CD14-positive monocyte (primary cell): ENCODE data around the gene ISG15. TPM values are rescaled to one million over a fixed set of nuclear protein-coding genes. Genes with fewer than 3 reads are reported as not detected.

ENCODE experiments used
- DNase-seq, 3 donors: peaks; one replicate each; pipeline ENCODE4 v3.0.0-alpha.2; 2011 to 2022
- H2AFZ ChIP-seq: 2 replicates; pipeline ENCODE4 v1.6.0; 2012; ENCODE audit warnings: mild to moderate bottlenecking, low read depth, low read length, inconsistent platforms; ENCODE audit not compliant: insufficient read depth, poor library complexity, severe bottlenecking
- H3K27ac ChIP-seq, 2 donors: 1 replicate in 1 of 2; 2 replicates in 1 of 2; pipeline ENCODE4 v1.5.1; 2012 to 2013; ENCODE audit warnings: low read length in 2 of 2, control low read depth in 1 of 2, inconsistent platforms in 1 of 2, low read depth in 1 of 2, mild to moderate bottlenecking in 1 of 2
- H3K27me3 ChIP-seq, 2 donors: one replicate each; pipeline versions ENCODE4 v1.6.0 to v1.6.1; 2011 to 2013; ENCODE audit warnings: low read length in 2 of 2; ENCODE audit not compliant: control insufficient read depth in 2 of 2, insufficient read depth in 2 of 2
- H3K36me3 ChIP-seq, 2 donors: replicated peaks in 1 of 2; 1 replicate in 1 of 2; 2 replicates in 1 of 2; pipeline versions ENCODE4 v1.5.1 to v1.6.1; 2012 to 2013; ENCODE audit warnings: low read length in 2 of 2, control low read depth in 1 of 2, inconsistent platforms in 1 of 2, mild to moderate bottlenecking in 1 of 2; ENCODE audit not compliant: insufficient read depth in 2 of 2, control insufficient read depth in 1 of 2
- H3K4me1 ChIP-seq, 2 donors: 1 replicate in 1 of 2; 2 replicates in 1 of 2; pipeline versions ENCODE4 v1.5.1 to v1.6.1; 2012 to 2013; ENCODE audit warnings: low read length in 2 of 2, control low read depth in 1 of 2, inconsistent platforms in 1 of 2, mild to moderate bottlenecking in 1 of 2, moderate library complexity in 1 of 2; ENCODE audit not compliant: insufficient read depth in 2 of 2, control insufficient read depth in 1 of 2
- H3K4me2 ChIP-seq: replicated peaks from 2 replicates; pipeline ENCODE3; 2012; ENCODE audit warnings: low read length, moderate library complexity, mild to moderate bottlenecking; ENCODE audit not compliant: poor library complexity, severe bottlenecking; ENCODE audit errors: extremely low read depth
- H3K4me3 ChIP-seq, 3 experiments: fragments of 200-600 bp in 1 of 3; sonication (generic) in 1 of 3; replicated peaks in 1 of 3; 1 replicate in 2 of 3; 2 replicates in 1 of 3; pipeline ENCODE4 v1.5.1; 2011 to 2013; ENCODE audit warnings: low read length in 3 of 3, mild to moderate bottlenecking in 3 of 3, control low read depth in 2 of 3, low read depth in 2 of 3, inconsistent platforms in 1 of 3, moderate library complexity in 1 of 3
- H3K79me2 ChIP-seq: 2 replicates; pipeline ENCODE4 v1.6.0; 2012; ENCODE audit warnings: mild to moderate bottlenecking, control low read depth, inconsistent platforms, low read length, moderate library complexity; ENCODE audit not compliant: insufficient read depth
- H3K9ac ChIP-seq: 2 replicates; pipeline ENCODE4 v1.6.0; 2017; ENCODE audit warnings: low read length, mild to moderate bottlenecking; ENCODE audit not compliant: insufficient read depth, poor library complexity, severe bottlenecking
- H3K9me3 ChIP-seq, 2 donors: replicated peaks in 1 of 2; 1 replicate in 1 of 2; 2 replicates in 1 of 2; pipeline versions ENCODE4 v1.5.1 to v1.6.1; 2012 to 2013; ENCODE audit warnings: low read length in 2 of 2, control low read depth in 1 of 2; ENCODE audit not compliant: control insufficient read depth in 1 of 2, insufficient read depth in 1 of 2
- H4K20me1 ChIP-seq: 2 replicates; pipeline ENCODE4 v1.6.0; 2012; ENCODE audit warnings: mild to moderate bottlenecking, low read length, control low read depth, moderate library complexity; ENCODE audit not compliant: insufficient read depth
- H3K27ac Mint-ChIP-seq, 7 donors: one replicate each; pipeline ENCODE4 v1.8.0; 2020; ENCODE audit warnings: mild to moderate bottlenecking in 7 of 7, mixed read lengths in 7 of 7, moderate library complexity in 6 of 7, inconsistent platforms in 2 of 7
- H3K27me3 Mint-ChIP-seq, 3 donors: one replicate each; pipeline ENCODE4 v1.8.0; 2021 to 2022; ENCODE audit warnings: low read depth in 3 of 3, mild to moderate bottlenecking in 3 of 3, mixed read lengths in 3 of 3, moderate library complexity in 3 of 3, inconsistent platforms in 1 of 3
- H3K36me3 Mint-ChIP-seq, 2 donors: one replicate each; pipeline ENCODE4 v1.8.0; 2020; ENCODE audit warnings: mixed read lengths in 2 of 2, inconsistent platforms in 1 of 2, mild to moderate bottlenecking in 1 of 2
- H3K4me1 Mint-ChIP-seq: one replicate; pipeline ENCODE4 v1.8.0; 2020; ENCODE audit warnings: mild to moderate bottlenecking, mixed read lengths
- H3K4me3 Mint-ChIP-seq, 2 donors: one replicate each; pipeline ENCODE4 v1.8.0; 2020; ENCODE audit warnings: mild to moderate bottlenecking in 2 of 2, mixed read lengths in 2 of 2, moderate library complexity in 1 of 2
- H3K9me3 Mint-ChIP-seq, 7 donors: one replicate each; pipeline ENCODE4 v1.8.0; 2020 to 2022; ENCODE audit warnings: mixed read lengths in 7 of 7, mild to moderate bottlenecking in 6 of 7, moderate library complexity in 6 of 7, inconsistent platforms in 2 of 7
- WGBS: methylation state at CpG from one replicate; pipeline ENCODE4 v1.1.5; 2013; ENCODE audit warnings: missing lambda C conversion rate; ENCODE audit not compliant: insufficient coverage; 5-methylcytosine and 5-hydroxymethylcytosine counted together
- intact Hi-C, 2 donors: fragments of 100-400 bp; cut with micrococcal nuclease; formaldehyde crosslinking; loops; one replicate each; pipeline versions ENCODE4 v1.15.0 to v1.15.1; 2023
- polyA plus RNA-seq, 3 donors: library from polyadenylated mRNA; depleted of rRNA in 1 of 3; unstranded in 2 of 3; stranded (reverse) in 1 of 3; fragments of 300-500 nt in 2 of 3; fragments of >200 nt in 1 of 3; fragmentation: Illumina TruSeq in 2 of 3; gene quantifications; 1 replicate in 2 of 3; 2 replicates in 1 of 3; pipeline ENCODE4 v1.2.3, GENCODE V29; 2012 to 2021
- TF ChIP-seq, protein P1 (sequence below): fragments of 200-600 bp; IDR thresholded peaks from one replicate; pipeline ENCODE4 v1.8.0; 2022; ENCODE audit warnings: antibody characterized with exemption, mild to moderate bottlenecking

Gene ISG15
- polyA plus RNA-seq, 3 donors = 128 to 241 (median 145) TPM

- Histone ChIP-seq H3K27me3 (peaks cover 29 to 72% of the 10 kb centered on the region in 2 donors), H3K36me3 (no peaks in the 10 kb centered on the region), H3K4me1 (peaks cover 11 to 33% of the 10 kb centered on the region in 2 donors), H4K20me1 (peaks cover 12% of the 10 kb centered on the region), H3K9me3 (peaks cover 2 to 21% of the 10 kb centered on the region in 2 donors), H3K79me2 (no peaks in the 10 kb centered on the region), H2AFZ (no peak overlapping the region), H3K4me2 (peak overlapping the region; percentile 62), H3K27ac (no peak overlapping the region), H3K9ac (peak overlapping the region; percentile 49), H3K4me3 (peak overlapping the region in 2 of 3 experiments; percentile 26 to 64)
- H3K4me3 Mint-ChIP-seq = peak overlapping the region; percentile 56 to 72
- H3K9me3 Mint-ChIP-seq = peaks cover 2 to 34% (median 6%) of the 10 kb centered on the region in 7 donors
- intact Hi-C loops = no loop called here
- 0% methylated on average over 10 of the region's 27 CpGs for WGBS
- peaks cover 0 to 4% of the 10 kb centered on the region in 2 donors for H3K36me3 Mint-ChIP-seq
- peaks cover 14% of the 10 kb centered on the region for H3K4me1 Mint-ChIP-seq
- peaks cover 67 to 91% (median 73%) of the 10 kb centered on the region in 3 donors for H3K27me3 Mint-ChIP-seq
- H3K27ac Mint-ChIP-seq = no peak overlapping the region
- TF ChIP-seq, protein P1, sequence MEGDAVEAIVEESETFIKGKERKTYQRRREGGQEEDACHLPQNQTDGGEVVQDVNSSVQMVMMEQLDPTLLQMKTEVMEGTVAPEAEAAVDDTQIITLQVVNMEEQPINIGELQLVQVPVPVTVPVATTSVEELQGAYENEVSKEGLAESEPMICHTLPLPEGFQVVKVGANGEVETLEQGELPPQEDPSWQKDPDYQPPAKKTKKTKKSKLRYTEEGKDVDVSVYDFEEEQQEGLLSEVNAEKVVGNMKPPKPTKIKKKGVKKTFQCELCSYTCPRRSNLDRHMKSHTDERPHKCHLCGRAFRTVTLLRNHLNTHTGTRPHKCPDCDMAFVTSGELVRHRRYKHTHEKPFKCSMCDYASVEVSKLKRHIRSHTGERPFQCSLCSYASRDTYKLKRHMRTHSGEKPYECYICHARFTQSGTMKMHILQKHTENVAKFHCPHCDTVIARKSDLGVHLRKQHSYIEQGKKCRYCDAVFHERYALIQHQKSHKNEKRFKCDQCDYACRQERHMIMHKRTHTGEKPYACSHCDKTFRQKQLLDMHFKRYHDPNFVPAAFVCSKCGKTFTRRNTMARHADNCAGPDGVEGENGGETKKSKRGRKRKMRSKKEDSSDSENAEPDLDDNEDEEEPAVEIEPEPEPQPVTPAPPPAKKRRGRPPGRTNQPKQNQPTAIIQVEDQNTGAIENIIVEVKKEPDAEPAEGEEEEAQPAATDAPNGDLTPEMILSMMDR = no peak
- DNase-seq = no peak
Observed at GRCh38 chr1:998745-998994, 14.6 kb upstream of the ISG15 start.

DNA sequence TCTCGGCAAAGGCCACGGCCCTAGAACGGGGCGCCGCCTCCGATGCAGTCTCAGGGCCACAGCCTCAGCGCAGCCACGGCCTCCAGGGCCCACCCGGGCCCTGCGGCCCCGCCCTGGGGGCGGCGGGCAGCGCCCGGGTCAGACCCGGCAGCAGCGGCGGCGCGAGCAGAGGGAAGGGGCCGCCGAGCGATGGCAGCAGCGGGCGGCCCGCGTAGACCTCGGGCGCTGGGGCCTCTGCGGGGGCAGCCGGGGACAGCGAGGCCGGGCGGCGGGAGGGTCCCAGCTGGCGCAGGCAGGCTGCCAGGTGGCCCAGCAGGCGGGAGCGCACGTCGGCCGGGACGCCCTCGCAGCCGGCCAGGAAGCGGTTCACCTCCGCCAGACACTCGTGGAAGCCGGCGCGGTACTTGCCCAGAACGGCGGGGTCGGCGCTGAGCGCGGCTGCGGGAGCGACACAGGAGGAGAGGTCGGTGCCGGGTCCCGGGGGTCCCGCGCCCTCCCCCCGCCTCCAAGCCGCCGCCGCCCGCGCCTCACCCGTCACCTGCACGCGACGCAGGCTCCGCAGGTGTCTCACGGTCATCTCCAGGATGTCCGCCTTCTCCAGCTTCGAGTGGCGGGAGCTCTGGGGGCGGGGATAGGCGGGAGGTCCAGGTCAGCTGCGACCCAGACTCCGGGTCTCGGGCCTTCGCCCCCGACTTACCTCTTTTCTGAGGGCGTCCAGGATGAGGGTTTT, 14.1 kb upstream of the ISG15 start:
- peaks cover 11 to 33% of the 10 kb centered on the region in 2 donors for H3K4me1 ChIP-seq
- TF ChIP-seq, protein P1 = no peak
- no peak overlapping the region for H2AFZ ChIP-seq
- peak overlapping the region; percentile 49 for H3K9ac ChIP-seq
- peaks cover 30 to 77% of the 10 kb centered on the region in 2 donors for H3K27me3 ChIP-seq
- peak overlapping the region; percentile 4 to 64 (median 47) for H3K4me3 ChIP-seq
- peak overlapping the region; percentile 62 for H3K4me2 ChIP-seq
- peaks cover 0 to 21% of the 10 kb centered on the region in 2 donors for H3K9me3 ChIP-seq
- DNase-seq = peak in 1 of 3 donors; percentile 9
- H3K36me3 Mint-ChIP-seq = peaks cover 0 to 4% of the 10 kb centered on the region in 2 donors
- peaks cover 2 to 30% (median 5%) of the 10 kb centered on the region in 7 donors for H3K9me3 Mint-ChIP-seq
- intact Hi-C loops = no loop called here
- peaks cover 14% of the 10 kb centered on the region for H3K4me1 Mint-ChIP-seq
- H3K4me3 Mint-ChIP-seq = peak overlapping the region; percentile 59 to 72
- no peaks in the 10 kb centered on the region for H3K79me2 ChIP-seq
- no peak overlapping the region for H3K27ac ChIP-seq
- peaks cover 12% of the 10 kb centered on the region for H4K20me1 ChIP-seq
- peaks cover 68 to 91% (median 71%) of the 10 kb centered on the region in 3 donors for H3K27me3 Mint-ChIP-seq
- H3K27ac Mint-ChIP-seq = no peak overlapping the region
- under 1% methylated on average over 83 of the region's 86 CpGs for WGBS
- no peaks in the 10 kb centered on the region for H3K36me3 ChIP-seq
